GM06990 (cell line): ENCODE measurements around the gene STK11IP.

Source experiments
- DNase-seq: peaks from one replicate; pipeline ENCODE4 v3.0.0-alpha.2; 2011; ENCODE audit not compliant: insufficient read length; ENCODE audit errors: extremely low read depth
- H3K27me3 ChIP-seq: replicated peaks from 2 replicates; pipeline ENCODE4 v1.6.0; 2011; ENCODE audit warnings: low read length; ENCODE audit not compliant: control insufficient read depth, insufficient read depth
- H3K36me3 ChIP-seq: 2 replicates; pipeline ENCODE4 v1.5.1; 2011; ENCODE audit warnings: low read length; ENCODE audit not compliant: control insufficient read depth, insufficient read depth
- H3K4me3 ChIP-seq: replicated peaks from 2 replicates; pipeline ENCODE4 v1.5.1; 2011; ENCODE audit warnings: low read depth, mild to moderate bottlenecking, control low read depth, low read length
- TF ChIP-seq, protein P1 (sequence below): IDR thresholded peaks from 2 replicates; pipeline ENCODE4 v1.5.1; 2011; ENCODE audit warnings: low read length, control low read depth, mild to moderate bottlenecking, inconsistent platforms; ENCODE audit not compliant: insufficient read depth, poor library complexity, severe bottlenecking

Gene STK11IP

DNA sequence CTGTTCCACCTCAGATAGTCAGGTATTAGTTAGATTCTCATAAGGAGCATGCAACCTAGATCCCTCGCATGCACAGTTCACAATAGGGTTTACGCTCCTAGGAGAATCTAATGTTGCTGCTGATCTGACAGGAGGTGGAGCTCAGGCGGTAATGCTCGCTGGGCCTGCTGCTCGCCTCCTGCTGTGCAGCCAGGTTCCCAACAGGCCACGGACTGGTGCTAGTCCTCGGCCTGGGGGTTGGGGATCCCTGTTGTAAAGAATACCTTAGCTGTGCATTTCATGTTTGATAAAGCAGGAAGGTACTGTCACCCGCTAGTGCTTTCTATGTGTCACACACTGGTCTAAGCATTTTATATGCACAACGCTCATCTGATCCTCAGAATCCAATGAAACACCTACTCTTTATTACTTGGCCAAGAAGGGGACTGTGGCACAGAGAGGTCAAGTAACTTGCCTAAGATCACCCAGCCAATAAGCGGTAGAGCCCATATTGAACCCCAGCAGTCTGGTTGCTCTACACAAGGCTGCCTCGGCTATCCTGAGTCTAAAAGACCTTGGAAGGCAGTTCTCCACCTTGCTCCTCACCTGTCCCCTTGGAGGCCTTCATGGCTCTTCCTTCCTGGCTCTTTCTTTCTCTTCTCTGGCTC, 65.6 kb downstream of the STK11IP start:
- DNase-seq: no peak
- Histone ChIP-seq H3K4me3 (no peak overlapping the region), H3K27me3 (no peaks in the 10 kb centered on the region), H3K36me3 (no peaks in the 10 kb centered on the region)
- TF ChIP-seq, protein P1, sequence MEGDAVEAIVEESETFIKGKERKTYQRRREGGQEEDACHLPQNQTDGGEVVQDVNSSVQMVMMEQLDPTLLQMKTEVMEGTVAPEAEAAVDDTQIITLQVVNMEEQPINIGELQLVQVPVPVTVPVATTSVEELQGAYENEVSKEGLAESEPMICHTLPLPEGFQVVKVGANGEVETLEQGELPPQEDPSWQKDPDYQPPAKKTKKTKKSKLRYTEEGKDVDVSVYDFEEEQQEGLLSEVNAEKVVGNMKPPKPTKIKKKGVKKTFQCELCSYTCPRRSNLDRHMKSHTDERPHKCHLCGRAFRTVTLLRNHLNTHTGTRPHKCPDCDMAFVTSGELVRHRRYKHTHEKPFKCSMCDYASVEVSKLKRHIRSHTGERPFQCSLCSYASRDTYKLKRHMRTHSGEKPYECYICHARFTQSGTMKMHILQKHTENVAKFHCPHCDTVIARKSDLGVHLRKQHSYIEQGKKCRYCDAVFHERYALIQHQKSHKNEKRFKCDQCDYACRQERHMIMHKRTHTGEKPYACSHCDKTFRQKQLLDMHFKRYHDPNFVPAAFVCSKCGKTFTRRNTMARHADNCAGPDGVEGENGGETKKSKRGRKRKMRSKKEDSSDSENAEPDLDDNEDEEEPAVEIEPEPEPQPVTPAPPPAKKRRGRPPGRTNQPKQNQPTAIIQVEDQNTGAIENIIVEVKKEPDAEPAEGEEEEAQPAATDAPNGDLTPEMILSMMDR: no peak

DNA sequence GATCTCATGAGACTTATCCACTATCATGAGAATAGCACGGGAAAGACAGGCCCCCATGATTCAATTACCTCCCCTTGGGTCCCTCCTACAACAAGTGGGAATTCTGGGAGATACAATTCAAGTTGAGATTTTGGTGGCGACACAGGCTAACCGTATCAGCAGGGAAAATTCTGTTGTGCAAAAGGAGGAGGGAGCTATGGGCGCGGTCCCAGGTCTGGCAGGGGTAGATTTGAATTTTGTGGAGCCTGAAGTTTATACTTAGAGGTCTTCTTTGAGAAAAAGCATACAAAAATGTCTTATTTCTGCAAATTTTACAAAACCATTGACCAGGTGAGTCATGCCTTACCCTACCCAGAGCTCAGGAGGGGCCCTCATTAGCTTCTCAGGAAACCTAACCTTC, 66.4 kb downstream of the STK11IP start:
- Histone ChIP-seq H3K27me3 (no peaks in the 10 kb centered on the region), H3K36me3 (no peaks in the 10 kb centered on the region), H3K4me3 (no peak overlapping the region)
- DNase-seq: no peak
- TF ChIP-seq, protein P1: no peak

DNA sequence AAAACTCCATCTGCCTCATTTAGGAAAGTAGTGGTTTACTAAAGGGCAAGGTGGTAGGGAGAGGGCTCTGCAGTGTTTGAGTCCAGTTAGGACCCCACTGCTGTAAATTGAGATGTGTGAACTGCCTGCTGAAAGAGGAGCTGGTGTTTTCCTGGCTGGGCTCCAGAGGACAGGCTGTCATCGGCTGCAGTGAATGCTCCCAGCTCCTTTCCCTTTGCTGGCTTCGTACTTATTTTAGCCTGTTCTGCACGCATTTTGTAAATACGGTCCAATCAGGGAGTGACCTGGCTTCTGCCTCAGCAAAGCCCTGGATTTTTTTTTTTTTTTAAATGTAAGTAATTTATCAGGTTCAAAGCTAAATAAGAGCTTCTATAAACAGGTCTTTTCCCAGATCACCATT, 67.3 kb downstream of the STK11IP start:
- no peaks in the 10 kb centered on the region for H3K27me3 ChIP-seq
- DNase-seq: no peak
- H3K36me3 ChIP-seq: no peaks in the 10 kb centered on the region
- H3K4me3 ChIP-seq: no peak overlapping the region
- TF ChIP-seq, protein P1: no peak

DNA sequence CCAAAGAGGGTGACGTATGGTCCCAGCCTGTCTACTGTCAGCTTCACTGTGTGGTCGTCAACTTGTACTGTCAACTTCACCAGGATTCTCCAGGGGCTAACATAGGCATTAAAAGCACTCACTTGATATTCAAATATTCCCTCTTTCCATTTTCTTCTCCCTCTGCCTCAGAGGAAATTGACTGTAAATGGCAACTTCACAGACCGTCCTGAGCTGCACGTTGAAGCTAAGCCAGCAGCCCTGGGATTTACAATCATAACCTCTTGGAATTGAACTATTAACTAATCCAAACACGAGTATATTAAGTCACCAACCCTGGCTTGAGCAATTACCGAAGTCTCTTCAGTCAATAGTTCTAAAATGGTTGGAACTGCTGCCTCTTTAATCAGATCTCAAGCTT, 68.3 kb downstream of the STK11IP start:
- no peak for DNase-seq
- Histone ChIP-seq H3K27me3 (no peaks in the 10 kb centered on the region), H3K4me3 (no peak overlapping the region), H3K36me3 (no peaks in the 10 kb centered on the region)
- TF ChIP-seq, protein P1: no peak
